ENCODE results near the gene LRRC19.

LRRC19 gene

GRCh38 chr9:26995810-26996209, 9.7 kb downstream of the LRRC19 start:
- no peak overlapping the region for H3K4me3 ChIP-seq (ENCODE audit: low read depth, low read length)
- no peak for TF ChIP-seq CTCF (IDR thresholded peaks at IDR 0.05; ENCODE audit: borderline replicate concordance, insufficient read depth, low read depth, low read length)

GRCh38 chr9:26983340-26983739, 22.1 kb downstream of the LRRC19 start:
- no peak for TF ChIP-seq CTCF (IDR thresholded peaks at IDR 0.05; ENCODE audit: borderline replicate concordance, insufficient read depth, low read depth, low read length)
- H3K4me3 ChIP-seq (ENCODE audit: low read depth, low read length): no peak overlapping the region

DNA sequence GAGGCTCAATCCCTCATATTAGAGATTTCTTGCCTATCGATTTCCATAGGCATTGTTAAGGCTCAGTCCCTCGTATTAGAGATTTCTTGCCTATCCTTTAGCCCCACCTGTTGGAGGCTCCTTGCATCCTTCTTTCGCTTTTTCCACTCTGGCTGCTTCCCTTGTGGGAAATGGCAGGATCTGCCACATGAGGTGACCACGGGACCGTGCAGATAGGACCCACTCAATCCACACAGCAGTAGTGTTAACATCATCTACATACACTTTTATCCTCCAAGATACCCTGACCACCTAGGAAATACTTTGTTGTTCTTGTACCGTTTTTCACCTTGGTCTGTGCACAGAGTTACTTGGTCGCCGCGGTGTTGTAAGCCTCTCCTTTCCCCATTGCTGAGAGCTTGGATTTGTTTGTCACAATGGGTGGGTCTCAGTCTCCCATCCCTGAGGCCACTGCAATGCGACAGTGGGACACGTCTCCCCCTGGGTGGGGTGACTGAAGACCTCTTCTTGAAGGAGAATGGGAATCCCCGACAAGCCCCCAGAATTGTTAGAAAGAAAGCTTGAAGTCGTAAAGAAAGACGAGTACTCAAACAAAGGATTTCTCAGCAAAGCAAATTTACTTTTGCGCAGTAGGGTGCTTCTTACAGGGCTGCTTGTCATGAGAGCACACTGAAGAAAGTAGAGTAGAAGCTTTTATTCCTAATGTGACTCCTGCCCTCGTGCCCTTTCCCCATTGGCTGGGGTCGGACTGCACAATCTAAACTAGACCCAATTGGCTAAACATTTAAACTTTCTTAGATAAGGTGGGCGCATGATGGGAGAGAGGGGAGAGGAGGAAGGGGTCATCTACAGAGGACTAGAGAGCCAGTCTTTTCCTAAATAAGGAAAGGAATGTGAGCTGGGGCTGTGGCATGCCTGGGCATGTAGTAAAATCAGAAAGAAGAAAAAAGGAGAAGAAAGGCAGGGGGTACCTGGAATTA, 29.5 kb downstream of the LRRC19 start:
- H3K4me3 ChIP-seq (ENCODE audit: low read depth, low read length): no peak overlapping the region
- 0 out of 2 replicates have a peak, but pooled peaks have one; percentile 7 for TF ChIP-seq CTCF (IDR thresholded peaks at IDR 0.05; ENCODE audit: borderline replicate concordance, insufficient read depth, low read depth, low read length)

GRCh38 chr9:26974927-26975326, 30.5 kb downstream of the LRRC19 start:
- no peak overlapping the region for H3K4me3 ChIP-seq (ENCODE audit: low read depth, low read length)
- no peak for TF ChIP-seq CTCF (IDR thresholded peaks at IDR 0.05; ENCODE audit: borderline replicate concordance, insufficient read depth, low read depth, low read length)

GRCh38 chr9:26973989-26974388, 31.5 kb downstream of the LRRC19 start:
- no peak overlapping the region for H3K4me3 ChIP-seq (ENCODE audit: low read depth, low read length)
- TF ChIP-seq CTCF (IDR thresholded peaks at IDR 0.05; ENCODE audit: borderline replicate concordance, insufficient read depth, low read depth, low read length): no peak

- TF ChIP-seq CTCF (IDR thresholded peaks at IDR 0.05; ENCODE audit: borderline replicate concordance, insufficient read depth, low read depth, low read length): no peak
- H3K4me3 ChIP-seq (ENCODE audit: low read depth, low read length): no peak overlapping the region
Measured at GRCh38 chr9:26971721-26972120, 33.8 kb downstream of the LRRC19 start.

DNA sequence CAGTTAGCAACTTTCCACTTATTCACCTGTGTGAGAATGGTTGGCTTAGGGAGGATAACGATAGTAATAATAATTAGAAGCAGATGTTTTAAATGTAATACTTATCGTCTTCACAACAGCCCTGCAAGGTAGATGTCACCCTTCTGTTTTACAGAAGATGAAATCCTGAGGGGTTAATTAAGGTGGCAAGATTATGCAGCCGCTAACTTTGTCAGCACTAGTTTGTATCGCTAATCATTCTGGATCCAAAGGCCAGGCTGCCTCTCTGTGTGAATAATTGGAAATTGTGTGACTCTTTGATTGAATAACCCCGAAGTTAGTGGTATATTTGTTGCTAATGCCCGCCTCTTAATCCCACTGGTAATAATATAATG, 48.6 kb downstream of the LRRC19 start:
- TF ChIP-seq CTCF (IDR thresholded peaks at IDR 0.05; ENCODE audit: borderline replicate concordance, insufficient read depth, low read depth, low read length): no peak
- H3K4me3 ChIP-seq (ENCODE audit: low read depth, low read length): peak overlapping the region; percentile 84
